H1 (cell line): ENCODE data around the gene GSTA3. TPM values are rescaled to one million over a fixed set of nuclear protein-coding genes. Genes with fewer than 3 reads are reported as not detected.

Experiments used
- CTCF ChIA-PET: fragments of 300-600 bp; sonication (Branson Sonifier 250); formaldehyde crosslinking; loops from one replicate; lab custom pipeline; 2021; ENCODE audit not compliant: partially characterized antibody; lab: Charles Lee
- POLR2A ChIA-PET: fragments of 300-600 bp; sonication (Branson Sonifier 250); formaldehyde crosslinking; loops from one replicate; lab custom pipeline; 2021; ENCODE audit warnings: inconsistent platforms; ENCODE audit not compliant: partially characterized antibody; lab: Charles Lee
- DNase-seq, 2 experiments: peaks; one replicate each; pipeline versions ENCODE4 v3.0.0 to v3.0.0-alpha.2; 2010 to 2022; ENCODE audit warnings: low spot score in 2 of 2, low read depth in 1 of 2, mixed read lengths in 1 of 2
- FAIRE-seq: peaks from 2 replicates; lab custom pipeline; 2011; peaks lifted over from hg19 to GRCh38; lab: Jason Lieb, UNC
- H2AFZ ChIP-seq: 2 replicates; pipeline ENCODE4 v1.8.1; 2012; ENCODE audit warnings: low read length, inconsistent platforms
- H2AK5ac ChIP-seq: 2 replicates; pipeline ENCODE4 v1.6.1; 2013; ENCODE audit warnings: low read depth, low read length
- H2BK120ac ChIP-seq: replicated peaks from 2 replicates; pipeline ENCODE3; 2013; ENCODE audit warnings: low read depth, low read length, inconsistent platforms
- H2BK12ac ChIP-seq: 2 replicates; pipeline ENCODE4 v1.6.1; 2013; ENCODE audit warnings: low read depth, low read length
- H2BK15ac ChIP-seq: 2 replicates; pipeline ENCODE4 v1.6.1; 2013; ENCODE audit warnings: low read length
- H2BK20ac ChIP-seq: 2 replicates; pipeline ENCODE4 v1.6.1; 2013; ENCODE audit warnings: low read length
- H2BK5ac ChIP-seq: 2 replicates; pipeline ENCODE4 v1.6.1; 2013; ENCODE audit warnings: low read depth, low read length
- H3K14ac ChIP-seq: 2 replicates; pipeline ENCODE4 v1.6.1; 2013; ENCODE audit warnings: inconsistent platforms; ENCODE audit not compliant: insufficient read length
- H3K18ac ChIP-seq: 2 replicates; pipeline ENCODE4 v1.6.1; 2013; ENCODE audit warnings: low read length; ENCODE audit errors: extremely low read depth
- H3K23ac ChIP-seq: 2 replicates; pipeline ENCODE4 v1.6.1; 2013; ENCODE audit warnings: inconsistent platforms; ENCODE audit not compliant: insufficient read length
- H3K23me2 ChIP-seq: 2 replicates; pipeline ENCODE4 v1.6.1; 2013; ENCODE audit warnings: low read depth, low read length
- H3K27ac ChIP-seq: 2 replicates; pipeline ENCODE4 v1.6.1; 2011; ENCODE audit warnings: low read depth, low read length, inconsistent platforms
- H3K27me3 ChIP-seq, 4 experiments: replicated peaks in 1 of 4; 1 replicate in 1 of 4; 2 replicates in 3 of 4; pipeline versions ENCODE4 v1.6.1 to v1.8.1; 2011 to 2013; ENCODE audit warnings: low read length in 3 of 4, mild to moderate bottlenecking in 3 of 4, inconsistent platforms in 2 of 4, mixed read lengths in 2 of 4, moderate library complexity in 1 of 4; ENCODE audit not compliant: control insufficient read depth in 3 of 4, insufficient read depth in 3 of 4; ENCODE audit errors: extremely low read depth in 1 of 4
- H3K36me3 ChIP-seq, 4 experiments: 2 replicates each; pipeline versions ENCODE4 v1.6.1 to v1.8.1; 2011 to 2013; ENCODE audit warnings: mild to moderate bottlenecking in 4 of 4, low read length in 3 of 4, moderate library complexity in 2 of 4, control low read depth in 1 of 4, inconsistent platforms in 1 of 4; ENCODE audit not compliant: insufficient read depth in 4 of 4, control insufficient read depth in 2 of 4
- H3K4ac ChIP-seq: replicated peaks from 2 replicates; pipeline ENCODE3; 2013; ENCODE audit warnings: low read length, low read depth, mixed read lengths, inconsistent platforms; ENCODE audit not compliant: insufficient read length
- H3K4me1 ChIP-seq, 4 experiments: replicated peaks in 1 of 4; 1 replicate in 1 of 4; 2 replicates in 3 of 4; pipeline versions ENCODE4 v1.6.1 to v1.8.1; 2011 to 2013; ENCODE audit warnings: low read length in 3 of 4, inconsistent platforms in 2 of 4, mixed read lengths in 1 of 4; ENCODE audit not compliant: insufficient read depth in 4 of 4, control insufficient read depth in 3 of 4
- H3K4me2 ChIP-seq, 2 experiments: 2 replicates each; pipeline versions ENCODE4 v1.6.1 to v1.8.1; 2011 to 2013; ENCODE audit warnings: low read depth in 2 of 2, low read length in 2 of 2, control low read depth in 1 of 2, inconsistent platforms in 1 of 2, mild to moderate bottlenecking in 1 of 2; ENCODE audit not compliant: insufficient read depth in 1 of 2
- H3K4me3 ChIP-seq, 4 experiments: fragments of 200-600, 300-600 bp in 1 of 4; sonication (generic), shearing (Covaris generic), sonication (Bioruptor Twin) in 1 of 4; 2 replicates each; pipeline versions ENCODE4 v1.5.1 to v1.8.1; 2011 to 2016; ENCODE audit warnings: low read length in 4 of 4, low read depth in 3 of 4, control low read depth in 2 of 4, inconsistent platforms in 2 of 4, mild to moderate bottlenecking in 2 of 4, mixed read lengths in 1 of 4, moderate library complexity in 1 of 4; ENCODE audit not compliant: insufficient read depth in 2 of 4; ENCODE audit errors: extremely low read depth in 1 of 4
- H3K56ac ChIP-seq: replicated peaks from 2 replicates; pipeline ENCODE3; 2013; ENCODE audit warnings: low read depth, mild to moderate bottlenecking, mixed read lengths, low read length, inconsistent platforms; ENCODE audit not compliant: insufficient read length
- H3K79me1 ChIP-seq: 2 replicates; pipeline ENCODE4 v1.6.1; 2013; ENCODE audit warnings: low read depth, low read length, control low read depth
- H3K79me2 ChIP-seq, 2 experiments: 2 replicates each; pipeline versions ENCODE4 v1.6.1 to v1.8.1; 2012 to 2013; ENCODE audit warnings: low read length in 2 of 2, mild to moderate bottlenecking in 2 of 2, inconsistent platforms in 1 of 2; ENCODE audit not compliant: insufficient read depth in 2 of 2, control insufficient read depth in 1 of 2
- H3K9ac ChIP-seq, 4 experiments: replicated peaks in 1 of 4; 1 replicate in 1 of 4; 2 replicates in 3 of 4; pipeline versions ENCODE4 v1.6.1 to v1.8.1; 2011 to 2013; ENCODE audit warnings: low read depth in 3 of 4, low read length in 3 of 4, control low read depth in 2 of 4, mild to moderate bottlenecking in 2 of 4, moderate library complexity in 2 of 4, inconsistent platforms in 1 of 4; ENCODE audit errors: extremely low read depth in 1 of 4
- H3K9me3 ChIP-seq, 2 experiments: 2 replicates each; pipeline versions ENCODE4 v1.6.1 to v1.8.1; 2012 to 2013; ENCODE audit warnings: mild to moderate bottlenecking in 2 of 2, moderate library complexity in 2 of 2, control low read depth in 1 of 2, inconsistent platforms in 1 of 2, low read depth in 1 of 2, low read length in 1 of 2, mixed read lengths in 1 of 2; ENCODE audit not compliant: insufficient read depth in 2 of 2
- H4K20me1 ChIP-seq, 2 experiments: replicated peaks in 1 of 2; 2 replicates each; pipeline versions ENCODE3 to v1.8.1; 2011 to 2013; ENCODE audit warnings: inconsistent platforms in 2 of 2, low read length in 2 of 2, mild to moderate bottlenecking in 1 of 2; ENCODE audit not compliant: insufficient read depth in 2 of 2, control insufficient read depth in 1 of 2
- H4K5ac ChIP-seq: 2 replicates; pipeline ENCODE4 v1.6.1; 2013; ENCODE audit warnings: low read length, low read depth, mixed read lengths, inconsistent platforms; ENCODE audit not compliant: insufficient read length
- H4K8ac ChIP-seq: 2 replicates; pipeline ENCODE4 v1.8.0; 2013; ENCODE audit warnings: mild to moderate bottlenecking, moderate library complexity, low read length, inconsistent platforms; ENCODE audit not compliant: insufficient read depth; ENCODE audit errors: extremely low read depth
- H4K91ac ChIP-seq: replicated peaks from 2 replicates; pipeline ENCODE3; 2013; ENCODE audit warnings: low read length, mixed read lengths, inconsistent platforms; ENCODE audit not compliant: insufficient read length
- CBX5 ChIP-seq: fragments of 300-800, 300-1000 bp; sonication (generic); IDR thresholded peaks from 2 replicates; pipeline ENCODE4 v1.7.1; 2016; ENCODE audit warnings: antibody characterized with exemption, low read length, low read depth
- KDM1A ChIP-seq: fragments of 200-600, 300-600 bp; sonication (generic); IDR thresholded peaks from 2 replicates; pipeline ENCODE4 v1.7.1; 2016; ENCODE audit warnings: mild to moderate bottlenecking, low read length, borderline replicate concordance
- KDM5A ChIP-seq: fragments of 200-600 bp; IDR thresholded peaks from 2 replicates; pipeline ENCODE4 v1.7.1; 2012; ENCODE audit warnings: mild to moderate bottlenecking, low read length, inconsistent platforms, mixed read lengths
- PHF8 ChIP-seq: fragments of 200-600 bp; sonication (generic); conservative IDR thresholded peaks from 2 replicates; pipeline ENCODE4 v1.7.1; 2012; ENCODE audit warnings: low read depth, mild to moderate bottlenecking, inconsistent platforms, low read length, moderate library complexity
- POU5F1 ChIP-seq: IDR thresholded peaks from 2 replicates; pipeline ENCODE4 v1.6.1; 2011; ENCODE audit warnings: low read depth, mild to moderate bottlenecking, low read length, moderate library complexity
- TAF7 ChIP-seq: optimal IDR thresholded peaks from 2 replicates; pipeline ENCODE3; 2011; ENCODE audit warnings: low read depth, mild to moderate bottlenecking, inconsistent platforms, low read length, moderate library complexity, borderline replicate concordance
- WGBS, 2 experiments: shearing (Covaris generic) in 1 of 2; methylation state at CpG; one replicate each; pipeline versions ENCODE4 v1.1.6 to v1.1.7; 2013 to 2015; ENCODE audit warnings: low lambda C conversion rate in 2 of 2, mixed read lengths in 2 of 2, inconsistent platforms in 1 of 2, low coverage in 1 of 2, missing lambda C conversion rate in 1 of 2; ENCODE audit not compliant: insufficient replicate concordance in 2 of 2, insufficient coverage in 1 of 2, insufficient read length in 1 of 2; ENCODE audit errors: extremely low coverage in 1 of 2, missing lambda C conversion rate in 1 of 2; 5-methylcytosine and 5-hydroxymethylcytosine counted together
- polyA plus RNA-seq, 7 experiments: library from polyadenylated mRNA; depleted of rRNA in 3 of 7; stranded (reverse) in 5 of 7; unstranded in 2 of 7; fragments of >200 nt in 5 of 7; fragments of 200-250 nt in 2 of 7; gene quantifications; 1 replicate in 5 of 7; 2 replicates in 1 of 7; 4 replicates in 1 of 7; pipeline versions ENCODE4 v1.2.1 to v1.2.3, GENCODE V29; 2011 to 2013; ENCODE audit warnings: missing spikeins in 2 of 7, mixed read lengths in 2 of 7
- total RNA-seq: library from RNA; stranded (reverse); fragmentation: NEBNext Ultra II Directional; extraction: Animal tissue kit (Norgen Biotek cat#: 25700); gene quantifications from 2 replicates; pipeline ENCODE4 v1.2.1, GENCODE V29; 2021

GSTA3 gene
- total and polyA plus RNA-seq, 2 of the 8 experiments (the other 6 are each of a cell fraction or from before 2014, with no cell fraction given) = not detected

DNA sequence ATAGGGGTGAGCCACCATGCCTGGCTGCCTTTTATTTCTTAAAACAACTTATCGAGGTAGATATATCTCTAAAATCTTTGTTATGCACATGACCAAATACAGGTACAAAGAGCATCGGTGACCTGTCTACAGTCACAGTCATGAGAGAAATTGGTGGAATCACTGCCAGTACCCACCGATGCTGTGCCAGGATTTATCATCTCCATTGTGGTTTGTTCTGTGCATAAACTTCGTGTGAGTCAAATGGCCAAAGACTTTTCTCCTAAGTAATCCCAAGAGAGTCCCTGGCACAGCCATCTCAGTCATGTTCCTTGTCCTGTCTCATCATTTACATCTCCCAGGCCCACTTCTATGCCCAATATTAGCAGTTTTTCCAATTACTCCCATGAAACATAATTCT is 9.0 kb downstream of the GSTA3 start:
- Histone ChIP-seq H3K4me2 (no peak overlapping the region), H3K4ac (no peak overlapping the region), H4K8ac (no peak overlapping the region), H4K91ac (no peak overlapping the region), H2BK5ac (no peak overlapping the region), H3K27ac (no peak overlapping the region), H3K9ac (no peak overlapping the region), H3K79me2 (no peaks in the 10 kb centered on the region), H3K36me3 (no peaks in the 10 kb centered on the region), H3K18ac (no peak overlapping the region), H3K56ac (no peak overlapping the region), H3K23ac (no peak overlapping the region), H3K14ac (no peak overlapping the region), H3K79me1 (no peaks in the 10 kb centered on the region), H4K5ac (no peak overlapping the region), H3K27me3 (no peaks in the 10 kb centered on the region), H2AK5ac (no peak overlapping the region), H2BK20ac (no peak overlapping the region), H3K4me3 (no peak overlapping the region), H2BK15ac (no peak overlapping the region), H3K9me3 (peaks cover 3 to 4% of the 10 kb centered on the region in 2 experiments; a peak in 3 of 4 replicates), H2BK12ac (no peak overlapping the region), H3K23me2 (peaks cover 3% of the 10 kb centered on the region; the same call in 1 of the 2 replicates), H2AFZ (no peak overlapping the region), H3K4me1 (no peaks in the 10 kb centered on the region), H4K20me1 (no peaks in the 10 kb centered on the region), H2BK120ac (no peak overlapping the region)
- ChIA-PET POLR2A (no interaction called here), CTCF (interaction anchor here (1.1 kb wide), 1 partner anchor 19 kb away, joined by 3 read pairs; no protein-coding TSS in a partner anchor)
- FAIRE-seq (no peak), DNase-seq (no peak)
- 84% methylated on average over 4 of the region's 4 CpGs; no CpG with 5 or more reads in 1 of the 2 experiments for WGBS, 2 experiments
- TF ChIP-seq PHF8 = no peak
- TF ChIP-seq CBX5 = no peak
- no peak for TF ChIP-seq POU5F1
- TF ChIP-seq KDM1A = no peak
- no peak for TF ChIP-seq TAF7
- TF ChIP-seq KDM5A = no peak
